Keratinocyte (primary cell): ENCODE measurements around the gene CCDC97. TPM values are rescaled to one million over a fixed set of nuclear protein-coding genes. Genes with fewer than 3 reads are reported as not detected.

Source experiments
- DNase-seq: peaks from one replicate; pipeline ENCODE4 v3.0.0-alpha.2; 2011; ENCODE audit warnings: low read depth, missing footprints, low spot score
- FAIRE-seq: peaks from 2 replicates; lab custom pipeline; 2011; peaks lifted over from hg19 to GRCh38; lab: Jason Lieb, UNC
- H2AFZ ChIP-seq: 2 replicates; pipeline ENCODE4 v1.6.0; 2012; ENCODE audit warnings: low read length, control low read depth, inconsistent platforms; ENCODE audit not compliant: control insufficient read depth
- H3K27ac ChIP-seq: 2 replicates; pipeline ENCODE4 v1.5.1; 2011; ENCODE audit warnings: low read length; ENCODE audit not compliant: control insufficient read depth, insufficient read depth
- H3K27me3 ChIP-seq: 3 replicates; pipeline ENCODE4 v1.6.0; 2011; ENCODE audit warnings: low read length; ENCODE audit not compliant: control insufficient read depth, insufficient read depth; ENCODE audit errors: extremely low read depth
- H3K36me3 ChIP-seq, 2 experiments: 2 replicates in 1 of 2; 3 replicates in 1 of 2; pipeline ENCODE4 v1.5.1; 2011; ENCODE audit warnings: low read length in 2 of 2, mild to moderate bottlenecking in 1 of 2; ENCODE audit not compliant: control insufficient read depth in 2 of 2, insufficient read depth in 2 of 2; ENCODE audit errors: extremely low read depth in 1 of 2
- H3K4me1 ChIP-seq: 3 replicates; pipeline ENCODE4 v1.5.1; 2011; ENCODE audit warnings: low read length; ENCODE audit not compliant: control insufficient read depth, insufficient read depth; ENCODE audit errors: extremely low read depth
- H3K4me2 ChIP-seq: 3 replicates; pipeline ENCODE4 v1.6.0; 2011; ENCODE audit warnings: low read depth, low read length; ENCODE audit not compliant: control insufficient read depth, insufficient read depth; ENCODE audit errors: extremely low read depth
- H3K4me3 ChIP-seq, 3 experiments: fragments of 200-600 bp in 1 of 3; sonication (generic) in 1 of 3; 2 replicates in 2 of 3; 3 replicates in 1 of 3; pipeline ENCODE4 v1.5.1; 2011 to 2016; ENCODE audit warnings: low read length in 3 of 3, mild to moderate bottlenecking in 3 of 3, control low read depth in 2 of 3, inconsistent platforms in 1 of 3, low read depth in 1 of 3, mixed read lengths in 1 of 3, mixed run types in 1 of 3, moderate library complexity in 1 of 3; ENCODE audit not compliant: control insufficient read depth in 2 of 3, insufficient read depth in 2 of 3; ENCODE audit errors: extremely low read depth in 1 of 3
- H3K79me2 ChIP-seq: 2 replicates; pipeline ENCODE4 v1.6.0; 2012; ENCODE audit warnings: low read length; ENCODE audit not compliant: control insufficient read depth, insufficient read depth
- H3K9ac ChIP-seq: 3 replicates; pipeline ENCODE4 v1.6.0; 2011; ENCODE audit warnings: low read length; ENCODE audit not compliant: control insufficient read depth, insufficient read depth; ENCODE audit errors: extremely low read depth
- H3K9me1 ChIP-seq: 3 replicates; pipeline ENCODE4 v1.6.0; 2011; ENCODE audit warnings: low read length; ENCODE audit not compliant: control insufficient read depth, insufficient read depth; ENCODE audit errors: extremely low read depth
- H3K9me3 ChIP-seq: 2 replicates; pipeline ENCODE4 v1.5.1; 2012; ENCODE audit warnings: low read depth, low read length; ENCODE audit not compliant: control insufficient read depth
- H4K20me1 ChIP-seq: 3 replicates; pipeline ENCODE4 v1.6.0; 2011; ENCODE audit warnings: low read length; ENCODE audit not compliant: control insufficient read depth, insufficient read depth; ENCODE audit errors: extremely low read depth
- CTCF ChIP-seq, 3 experiments: IDR thresholded peaks in 1 of 3; conservative IDR thresholded peaks in 1 of 3; optimal IDR thresholded peaks in 1 of 3; 2 replicates in 2 of 3; 3 replicates in 1 of 3; pipeline versions ENCODE3 to v1.5.1; 2011; ENCODE audit warnings: low read length in 3 of 3, mild to moderate bottlenecking in 3 of 3, moderate library complexity in 2 of 3, control low read depth in 1 of 3, inconsistent platforms in 1 of 3; ENCODE audit not compliant: insufficient read depth in 2 of 3; ENCODE audit errors: extremely low read depth in 1 of 3
- EZH2 ChIP-seq: IDR thresholded peaks from one replicate; pipeline ENCODE4 v1.6.1; 2012; ENCODE audit warnings: inconsistent platforms, mild to moderate bottlenecking, low read length, moderate library complexity
- dilution Hi-C: fragments of 300-500 bp; cut with MboI; formaldehyde crosslinking; loops from one replicate; pipeline ENCODE4 v1.7.0; 2020; ENCODE audit warnings: low sequenced_read_pairs; ENCODE audit not compliant: extremely low pct_ligation_motif_present
- polyA plus RNA-seq, 5 experiments: library from polyadenylated mRNA; depleted of rRNA in 3 of 5; stranded (reverse) in 3 of 5; stranded (forward) in 1 of 5; unstranded in 1 of 5; fragments of >200 nt; gene quantifications; 1 replicate in 1 of 5; 2 replicates in 3 of 5; 3 replicates in 1 of 5; pipeline versions ENCODE4 v1.2.1 to v1.2.3, GENCODE V29; 2011 to 2012; ENCODE audit warnings: missing spikeins in 2 of 5, low read depth in 1 of 5, low replicate concordance in 1 of 5

The CCDC97 gene
- polyA plus RNA-seq, 1 donor (not counting 4 experiments of a cell fraction or from before 2014, with no cell fraction given), result 6.8 TPM

GRCh38 chr19:41362143-41362847, 52.3 kb downstream of the CCDC97 start:
- H3K4me2 ChIP-seq, result peak overlapping the region; percentile 8
- peak overlapping the region; percentile 26 for H3K27ac ChIP-seq
- no peaks in the 10 kb centered on the region for H3K36me3 ChIP-seq

GRCh38 chr19:41363371-41363752, 53.4 kb downstream of the CCDC97 start:
- peak overlapping the region; percentile 44 for H2AFZ ChIP-seq
- no peaks in the 10 kb centered on the region for H4K20me1 ChIP-seq
- H3K27me3 ChIP-seq, result no peaks in the 10 kb centered on the region
- H3K9me1 ChIP-seq, result peaks cover 2% of the 10 kb centered on the region
- FAIRE-seq (no peak), DNase-seq (no peak)
- peaks cover 10% of the 10 kb centered on the region for H3K79me2 ChIP-seq
- H3K4me1 ChIP-seq, result peaks cover 26% of the 10 kb centered on the region
- H3K9me3 ChIP-seq, result no peaks in the 10 kb centered on the region
- H3K27ac ChIP-seq, result peak overlapping the region; percentile 82
- TF ChIP-seq EZH2, result no peak
- no peak for TF ChIP-seq CTCF (optimal IDR thresholded peaks at IDR 0.05 in 1 of 3, IDR thresholded peaks at IDR 0.05 in 1 of 3, conservative IDR thresholded peaks at IDR 0.05 in 1 of 3; ENCODE audit: extremely low read depth in 1 of 3, insufficient read depth in 2 of 3, low read length in 3 of 3)
- H3K9ac ChIP-seq, result peak overlapping the region; percentile 91
- H3K4me3 ChIP-seq, result peak overlapping the region; percentile 70 to 88 (median 74)
- dilution Hi-C loops, result no loop called here
- H3K4me2 ChIP-seq, result peak overlapping the region; percentile 82
- no peaks in the 10 kb centered on the region for H3K36me3 ChIP-seq

More at GRCh38 chr19:41362143-41362847, 52.3 kb downstream of the CCDC97 start:
- no peaks in the 10 kb centered on the region for H4K20me1 ChIP-seq
- peaks cover 2% of the 10 kb centered on the region for H3K9me1 ChIP-seq
- H3K4me1 ChIP-seq, result peaks cover 21% of the 10 kb centered on the region
- H3K9ac ChIP-seq, result no peak overlapping the region
- dilution Hi-C loops, result no loop called here
- H3K79me2 ChIP-seq, result peaks cover 10% of the 10 kb centered on the region
- H3K4me3 ChIP-seq, result no peak overlapping the region
- DNase-seq (no peak), FAIRE-seq (no peak)
- no peak overlapping the region for H2AFZ ChIP-seq
- no peaks in the 10 kb centered on the region for H3K27me3 ChIP-seq
- TF ChIP-seq CTCF (optimal IDR thresholded peaks at IDR 0.05 in 1 of 3, IDR thresholded peaks at IDR 0.05 in 1 of 3, conservative IDR thresholded peaks at IDR 0.05 in 1 of 3; ENCODE audit: extremely low read depth in 1 of 3, insufficient read depth in 2 of 3, low read length in 3 of 3), result no peak
- TF ChIP-seq EZH2, result no peak
- no peaks in the 10 kb centered on the region for H3K9me3 ChIP-seq
